ENCODE measurements around the gene NPM3. TPM values are rescaled to one million over a fixed set of nuclear protein-coding genes. Genes with fewer than 3 reads are reported as not detected.

Gene NPM3
- 80.7 and 137 TPM in 2 replicates for total RNA-seq (2014; rRNA removed; shearing (Covaris generic))

- Histone ChIP-seq H3K36me3 (peaks cover 59% of the 10 kb centered on the region), H3K9me3 (replicated peaks) (no peaks in the 10 kb centered on the region), H3K27me3 (replicated peaks) (no peaks in the 10 kb centered on the region), H3K4me1 (replicated peaks) (peaks cover 14% of the 10 kb centered on the region), H3K27ac (peak within 1 kb of the TSS; percentile 30), H3K4me3 (peak within 1 kb of the TSS; percentile 64)
- DNase-seq (ENCODE audit: low read depth in 1 of 2, low spot score in 2 of 2): peak; percentile 76 to 84
Observed at GRCh38 chr10:101782811-101783735, at the start of gene NPM3. NPM3 (minus strand) TSS chr10:101783446; CDS start chr10:101783390, 56 bp downstream.

GRCh38 chr10:101832325-101832771 lies 49.1 kb upstream of the NPM3 start:
- Histone ChIP-seq H3K9me3 (replicated peaks) (no peaks in the 10 kb centered on the region), H3K4me3 (no peak overlapping the region), H3K27me3 (replicated peaks) (no peaks in the 10 kb centered on the region), H3K4me1 (replicated peaks) (peaks cover 18% of the 10 kb centered on the region), H3K27ac (no peak overlapping the region), H3K36me3 (no peaks in the 10 kb centered on the region)
- no peak for DNase-seq (ENCODE audit: low read depth in 1 of 2, low spot score in 2 of 2)

- DNase-seq (ENCODE audit: low read depth in 1 of 2, low spot score in 2 of 2): no peak
- H3K36me3 ChIP-seq: no peaks in the 10 kb centered on the region
- H3K4me1 ChIP-seq (replicated peaks): peaks cover 18% of the 10 kb centered on the region
- peak overlapping the region; percentile 38 for H3K4me3 ChIP-seq
- no peaks in the 10 kb centered on the region for H3K9me3 ChIP-seq (replicated peaks)
- H3K27ac ChIP-seq: no peak overlapping the region
- H3K27me3 ChIP-seq (replicated peaks): no peaks in the 10 kb centered on the region
Observed at GRCh38 chr10:101831169-101831811, 48.0 kb upstream of the NPM3 start.

GRCh38 chr10:101830322-101831168 lies 47.3 kb upstream of the NPM3 start:
- peaks cover 18% of the 10 kb centered on the region for H3K4me1 ChIP-seq (replicated peaks)
- H3K27ac ChIP-seq: no peak overlapping the region
- DNase-seq (ENCODE audit: low read depth in 1 of 2, low spot score in 2 of 2): peak; percentile 87 to 91
- no peaks in the 10 kb centered on the region for H3K36me3 ChIP-seq
- H3K27me3 ChIP-seq (replicated peaks): no peaks in the 10 kb centered on the region
- peak overlapping the region; percentile 38 for H3K4me3 ChIP-seq
- H3K9me3 ChIP-seq (replicated peaks): no peaks in the 10 kb centered on the region

GRCh38 chr10:101829561-101830315 lies 46.5 kb upstream of the NPM3 start:
- DNase-seq (ENCODE audit: low read depth in 1 of 2, low spot score in 2 of 2): no peak
- no peaks in the 10 kb centered on the region for H3K36me3 ChIP-seq
- no peaks in the 10 kb centered on the region for H3K27me3 ChIP-seq (replicated peaks)
- no peaks in the 10 kb centered on the region for H3K9me3 ChIP-seq (replicated peaks)
- no peak overlapping the region for H3K27ac ChIP-seq
- peaks cover 18% of the 10 kb centered on the region for H3K4me1 ChIP-seq (replicated peaks)
- H3K4me3 ChIP-seq: no peak overlapping the region

GRCh38 chr10:101828766-101829551 lies 45.7 kb upstream of the NPM3 start:
- no peaks in the 10 kb centered on the region for H3K27me3 ChIP-seq (replicated peaks)
- H3K4me3 ChIP-seq: no peak overlapping the region
- no peaks in the 10 kb centered on the region for H3K9me3 ChIP-seq (replicated peaks)
- DNase-seq (ENCODE audit: low read depth in 1 of 2, low spot score in 2 of 2): no peak
- H3K27ac ChIP-seq: no peak overlapping the region
- no peaks in the 10 kb centered on the region for H3K36me3 ChIP-seq
- peaks cover 18% of the 10 kb centered on the region for H3K4me1 ChIP-seq (replicated peaks)

GRCh38 chr10:101827919-101828600 lies 44.8 kb upstream of the NPM3 start:
- DNase-seq (ENCODE audit: low read depth in 1 of 2, low spot score in 2 of 2): no peak
- Histone ChIP-seq H3K9me3 (replicated peaks) (no peaks in the 10 kb centered on the region), H3K27ac (no peak overlapping the region), H3K4me3 (no peak overlapping the region), H3K27me3 (replicated peaks) (no peaks in the 10 kb centered on the region), H3K36me3 (no peaks in the 10 kb centered on the region), H3K4me1 (replicated peaks) (peaks cover 18% of the 10 kb centered on the region)

- Histone ChIP-seq H3K9me3 (replicated peaks) (no peaks in the 10 kb centered on the region), H3K4me1 (replicated peaks) (peaks cover 18% of the 10 kb centered on the region), H3K27me3 (replicated peaks) (no peaks in the 10 kb centered on the region), H3K27ac (no peak overlapping the region), H3K36me3 (no peaks in the 10 kb centered on the region), H3K4me3 (no peak overlapping the region)
- DNase-seq (ENCODE audit: low read depth in 1 of 2, low spot score in 2 of 2): no peak
Observed at GRCh38 chr10:101826852-101827434, 43.7 kb upstream of the NPM3 start.

- no peaks in the 10 kb centered on the region for H3K27me3 ChIP-seq (replicated peaks)
- no peak overlapping the region for H3K27ac ChIP-seq
- H3K36me3 ChIP-seq: no peaks in the 10 kb centered on the region
- H3K4me3 ChIP-seq: no peak overlapping the region
- no peak for DNase-seq (ENCODE audit: low read depth in 1 of 2, low spot score in 2 of 2)
- H3K4me1 ChIP-seq (replicated peaks): no peaks in the 10 kb centered on the region
- H3K9me3 ChIP-seq (replicated peaks): no peaks in the 10 kb centered on the region
Observed at GRCh38 chr10:101824736-101825135, 41.5 kb upstream of the NPM3 start.

GRCh38 chr10:101818872-101819633 lies 35.8 kb upstream of the NPM3 start:
- DNase-seq (ENCODE audit: low read depth in 1 of 2, low spot score in 2 of 2): no peak
- H3K9me3 ChIP-seq (replicated peaks): no peaks in the 10 kb centered on the region
- peak overlapping the region; percentile 4; the same call in 1 of the 2 replicates for H3K27ac ChIP-seq
- H3K4me1 ChIP-seq (replicated peaks): peaks cover 26% of the 10 kb centered on the region
- H3K27me3 ChIP-seq (replicated peaks): no peaks in the 10 kb centered on the region
- peaks cover 10% of the 10 kb centered on the region; the same call in 1 of the 2 replicates for H3K36me3 ChIP-seq
- H3K4me3 ChIP-seq: peak overlapping the region; percentile 65

Measured in SJSA1 (cell line).